Neural cell (in vitro differentiated cells): ENCODE results near the gene CNOT4. TPM values are rescaled to one million over a fixed set of nuclear protein-coding genes. Genes with fewer than 3 reads are reported as not detected.

Source experiments
- H2AFZ ChIP-seq: fragments of 200-600, 300-800 bp; sonication (generic), shearing (Covaris generic); 2 replicates; pipeline ENCODE4 v1.6.0; 2014; ENCODE audit warnings: low read depth, mild to moderate bottlenecking, antibody characterized with exemption, low read length, moderate library complexity
- H3F3A ChIP-seq: fragments of 200-600 bp; shearing (Covaris generic); 2 replicates; pipeline ENCODE4 v1.6.1; 2016; ENCODE audit warnings: mild to moderate bottlenecking, moderate library complexity, mixed read lengths, antibody characterized with exemption, low read length; ENCODE audit not compliant: insufficient read depth, poor library complexity, severe bottlenecking
- H3K27ac ChIP-seq: fragments of 200-600, 300-800 bp; sonication (generic), shearing (Covaris generic); 2 replicates; pipeline ENCODE4 v1.5.1; 2014; ENCODE audit warnings: mild to moderate bottlenecking, low read length, moderate library complexity
- H3K27me3 ChIP-seq: fragments of 300-800, 200-600 bp; sonication (generic), shearing (Covaris generic); 2 replicates; pipeline ENCODE4 v1.6.0; 2014; ENCODE audit warnings: mild to moderate bottlenecking, low read depth, low read length, moderate library complexity; ENCODE audit not compliant: insufficient read depth
- H3K36me3 ChIP-seq: fragments of 300-800, 200-600 bp; sonication (generic), shearing (Covaris generic); 2 replicates; pipeline ENCODE4 v1.5.1; 2014; ENCODE audit warnings: mild to moderate bottlenecking, antibody characterized with exemption, low read length, moderate library complexity; ENCODE audit not compliant: insufficient read depth
- H3K4me2 ChIP-seq: fragments of 300-800, 200-600 bp; sonication (generic), shearing (Covaris generic); 2 replicates; pipeline ENCODE4 v1.6.0; 2014; ENCODE audit warnings: mild to moderate bottlenecking, low read length
- H3K4me3 ChIP-seq: fragments of 300-800, 200-600 bp; sonication (generic), shearing (Covaris generic); 2 replicates; pipeline ENCODE4 v1.5.1; 2014; ENCODE audit warnings: mild to moderate bottlenecking, low read length, moderate library complexity
- H3K79me2 ChIP-seq: fragments of 200-600 bp; shearing (Covaris generic); replicated peaks from 2 replicates; pipeline ENCODE4 v1.6.0; 2014; ENCODE audit warnings: mild to moderate bottlenecking, low read length, moderate library complexity; ENCODE audit not compliant: insufficient read depth
- H3K9ac ChIP-seq: fragments of 300-800, 200-600 bp; sonication (generic), shearing (Covaris generic); 2 replicates; pipeline ENCODE4 v1.6.1; 2016; ENCODE audit warnings: mild to moderate bottlenecking, low read length, mixed read lengths
- H3K9me2 ChIP-seq: fragments of 200-600 bp; shearing (Covaris generic); 2 replicates; pipeline ENCODE4 v1.6.1; 2016; ENCODE audit warnings: mild to moderate bottlenecking, low read length, mixed read lengths; ENCODE audit not compliant: insufficient read depth
- H3K9me3 ChIP-seq: fragments of 200-600, 300-800 bp; sonication (generic), shearing (Covaris generic); 2 replicates; pipeline ENCODE4 v1.6.1; 2016; ENCODE audit warnings: mild to moderate bottlenecking, mixed run types, low read length, moderate library complexity, mixed read lengths
- H4K20me1 ChIP-seq: fragments of 200-600 bp; shearing (Covaris generic); 2 replicates; pipeline ENCODE4 v1.6.1; 2016; ENCODE audit warnings: mild to moderate bottlenecking, mixed run types; ENCODE audit not compliant: insufficient read depth
- EP300 ChIP-seq: fragments of 450-650 bp; conservative IDR thresholded peaks from 2 replicates; pipeline ENCODE4 v1.6.1; 2014; ENCODE audit warnings: antibody characterized with exemption, mild to moderate bottlenecking, moderate library complexity; ENCODE audit not compliant: poor library complexity, severe bottlenecking
- EZH2 ChIP-seq: fragments of 200-600, 300-800 bp; shearing (Covaris generic), sonication (generic); IDR thresholded peaks from 2 replicates; pipeline ENCODE4 v1.6.1; 2014; ENCODE audit warnings: antibody characterized with exemption, low read length, borderline replicate concordance, mild to moderate bottlenecking; ENCODE audit not compliant: insufficient read depth, poor library complexity, severe bottlenecking
- MXI1 ChIP-seq: fragments of 450-650 bp; conservative IDR thresholded peaks from 2 replicates; pipeline ENCODE4 v1.6.1; 2014; ENCODE audit warnings: antibody characterized with exemption, mild to moderate bottlenecking; ENCODE audit not compliant: poor library complexity, severe bottlenecking
- POLR2AphosphoS5 ChIP-seq: IDR thresholded peaks from 2 replicates; pipeline ENCODE4 v1.6.1; 2012
- RAD21 ChIP-seq: fragments of 450-650 bp; conservative IDR thresholded peaks from 2 replicates; pipeline ENCODE4 v1.6.1; 2014; ENCODE audit warnings: antibody characterized with exemption, mild to moderate bottlenecking, moderate library complexity
- SMC3 ChIP-seq: fragments of 450-650 bp; conservative IDR thresholded peaks from 2 replicates; pipeline ENCODE4 v1.6.1; 2014; ENCODE audit warnings: antibody characterized with exemption, mild to moderate bottlenecking, moderate library complexity; ENCODE audit not compliant: poor library complexity
- TAF1 ChIP-seq: IDR thresholded peaks from 2 replicates; pipeline ENCODE4 v1.6.1; 2012; ENCODE audit warnings: low read depth
- polyA plus RNA-seq: library from polyadenylated mRNA; depleted of rRNA; stranded (reverse); fragments of >200 nt; gene quantifications from 2 replicates; pipeline ENCODE4 v1.2.3, GENCODE V29; 2014
- TF ChIP-seq, protein P1 (sequence below): IDR thresholded peaks from 2 replicates; pipeline ENCODE4 v1.6.1; 2012; ENCODE audit warnings: borderline replicate concordance
- TF ChIP-seq, protein P2 (sequence below): fragments of 450-650 bp; IDR thresholded peaks from 2 replicates; pipeline ENCODE4 v1.5.1; 2014; ENCODE audit warnings: antibody characterized with exemption, mild to moderate bottlenecking, moderate library complexity; ENCODE audit not compliant: poor library complexity, severe bottlenecking

CNOT4 gene
- polyA plus RNA-seq, 1 donor from 2014 or later, result 6.4 TPM

DNA sequence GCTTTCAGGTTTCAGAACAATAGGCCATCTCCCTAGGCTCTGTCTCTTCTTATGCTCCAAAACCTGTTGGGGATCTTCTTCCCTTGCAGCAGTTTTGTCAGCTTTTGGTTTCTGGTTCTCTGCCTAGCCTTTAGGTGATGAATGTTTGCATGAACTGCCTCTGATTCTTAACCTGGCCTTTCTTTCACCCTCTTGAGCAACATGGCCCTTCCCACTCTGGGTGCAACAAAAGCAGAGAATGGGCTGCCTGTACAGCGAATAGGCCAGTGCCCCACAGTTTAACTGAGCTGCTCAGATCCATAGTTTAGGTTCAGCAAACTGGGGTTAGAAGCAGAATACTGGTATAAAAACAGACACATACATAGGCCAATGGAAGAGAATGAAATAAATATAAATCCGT lies 29.7 kb upstream of the CNOT4 start:
- Histone ChIP-seq H3F3A (no peaks in the 10 kb centered on the region), H3K4me2 (no peak overlapping the region), H3K27me3 (no peaks in the 10 kb centered on the region), H3K9me2 (no peaks in the 10 kb centered on the region), H4K20me1 (no peaks in the 10 kb centered on the region), H3K36me3 (no peaks in the 10 kb centered on the region), H3K79me2 (no peaks in the 10 kb centered on the region), H3K27ac (no peak overlapping the region), H3K9me3 (no peaks in the 10 kb centered on the region), H2AFZ (no peak overlapping the region), H3K9ac (no peak overlapping the region), H3K4me3 (no peak overlapping the region)
- TF ChIP-seq POLR2AphosphoS5 (no peak), MXI1 (no peak), SMC3 (no peak), EP300 (no peak), EZH2 (no peak), TAF1 (no peak), RAD21 (no peak)
- TF ChIP-seq, protein P1, sequence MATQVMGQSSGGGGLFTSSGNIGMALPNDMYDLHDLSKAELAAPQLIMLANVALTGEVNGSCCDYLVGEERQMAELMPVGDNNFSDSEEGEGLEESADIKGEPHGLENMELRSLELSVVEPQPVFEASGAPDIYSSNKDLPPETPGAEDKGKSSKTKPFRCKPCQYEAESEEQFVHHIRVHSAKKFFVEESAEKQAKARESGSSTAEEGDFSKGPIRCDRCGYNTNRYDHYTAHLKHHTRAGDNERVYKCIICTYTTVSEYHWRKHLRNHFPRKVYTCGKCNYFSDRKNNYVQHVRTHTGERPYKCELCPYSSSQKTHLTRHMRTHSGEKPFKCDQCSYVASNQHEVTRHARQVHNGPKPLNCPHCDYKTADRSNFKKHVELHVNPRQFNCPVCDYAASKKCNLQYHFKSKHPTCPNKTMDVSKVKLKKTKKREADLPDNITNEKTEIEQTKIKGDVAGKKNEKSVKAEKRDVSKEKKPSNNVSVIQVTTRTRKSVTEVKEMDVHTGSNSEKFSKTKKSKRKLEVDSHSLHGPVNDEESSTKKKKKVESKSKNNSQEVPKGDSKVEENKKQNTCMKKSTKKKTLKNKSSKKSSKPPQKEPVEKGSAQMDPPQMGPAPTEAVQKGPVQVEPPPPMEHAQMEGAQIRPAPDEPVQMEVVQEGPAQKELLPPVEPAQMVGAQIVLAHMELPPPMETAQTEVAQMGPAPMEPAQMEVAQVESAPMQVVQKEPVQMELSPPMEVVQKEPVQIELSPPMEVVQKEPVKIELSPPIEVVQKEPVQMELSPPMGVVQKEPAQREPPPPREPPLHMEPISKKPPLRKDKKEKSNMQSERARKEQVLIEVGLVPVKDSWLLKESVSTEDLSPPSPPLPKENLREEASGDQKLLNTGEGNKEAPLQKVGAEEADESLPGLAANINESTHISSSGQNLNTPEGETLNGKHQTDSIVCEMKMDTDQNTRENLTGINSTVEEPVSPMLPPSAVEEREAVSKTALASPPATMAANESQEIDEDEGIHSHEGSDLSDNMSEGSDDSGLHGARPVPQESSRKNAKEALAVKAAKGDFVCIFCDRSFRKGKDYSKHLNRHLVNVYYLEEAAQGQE, result no peak
- TF ChIP-seq, protein P2, sequence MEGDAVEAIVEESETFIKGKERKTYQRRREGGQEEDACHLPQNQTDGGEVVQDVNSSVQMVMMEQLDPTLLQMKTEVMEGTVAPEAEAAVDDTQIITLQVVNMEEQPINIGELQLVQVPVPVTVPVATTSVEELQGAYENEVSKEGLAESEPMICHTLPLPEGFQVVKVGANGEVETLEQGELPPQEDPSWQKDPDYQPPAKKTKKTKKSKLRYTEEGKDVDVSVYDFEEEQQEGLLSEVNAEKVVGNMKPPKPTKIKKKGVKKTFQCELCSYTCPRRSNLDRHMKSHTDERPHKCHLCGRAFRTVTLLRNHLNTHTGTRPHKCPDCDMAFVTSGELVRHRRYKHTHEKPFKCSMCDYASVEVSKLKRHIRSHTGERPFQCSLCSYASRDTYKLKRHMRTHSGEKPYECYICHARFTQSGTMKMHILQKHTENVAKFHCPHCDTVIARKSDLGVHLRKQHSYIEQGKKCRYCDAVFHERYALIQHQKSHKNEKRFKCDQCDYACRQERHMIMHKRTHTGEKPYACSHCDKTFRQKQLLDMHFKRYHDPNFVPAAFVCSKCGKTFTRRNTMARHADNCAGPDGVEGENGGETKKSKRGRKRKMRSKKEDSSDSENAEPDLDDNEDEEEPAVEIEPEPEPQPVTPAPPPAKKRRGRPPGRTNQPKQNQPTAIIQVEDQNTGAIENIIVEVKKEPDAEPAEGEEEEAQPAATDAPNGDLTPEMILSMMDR, result no peak

DNA sequence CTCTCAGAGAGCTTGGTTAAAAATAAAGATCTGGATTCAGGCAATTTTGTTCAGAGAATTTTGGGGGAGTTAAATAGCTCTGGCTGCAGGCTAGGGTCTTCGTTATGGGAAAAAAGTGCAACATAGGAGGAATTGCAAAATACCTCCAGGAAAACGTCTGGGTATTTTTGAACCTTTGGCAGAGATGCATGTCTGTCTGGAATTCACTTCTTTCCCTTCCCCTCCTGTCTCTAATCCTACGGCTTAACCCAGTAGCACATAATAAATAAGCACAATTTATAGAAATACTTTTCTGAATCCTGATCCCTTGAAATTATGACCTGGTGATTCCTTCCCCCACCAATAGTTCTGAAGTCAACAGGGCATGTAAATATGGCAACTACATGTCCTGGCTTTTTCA lies 28.5 kb upstream of the CNOT4 start:
- H3K4me3 ChIP-seq, result no peak overlapping the region
- H3K36me3 ChIP-seq, result no peaks in the 10 kb centered on the region
- H3K79me2 ChIP-seq, result no peaks in the 10 kb centered on the region
- H3K27ac ChIP-seq, result no peak overlapping the region
- H2AFZ ChIP-seq, result no peak overlapping the region
- H4K20me1 ChIP-seq, result no peaks in the 10 kb centered on the region
- no peaks in the 10 kb centered on the region for H3F3A ChIP-seq
- no peaks in the 10 kb centered on the region for H3K9me3 ChIP-seq
- H3K27me3 ChIP-seq, result no peaks in the 10 kb centered on the region
- no peaks in the 10 kb centered on the region for H3K9me2 ChIP-seq
- H3K4me2 ChIP-seq, result no peak overlapping the region
- H3K9ac ChIP-seq, result no peak overlapping the region
- TF ChIP-seq, protein P1, result no peak
- no peak for TF ChIP-seq TAF1
- TF ChIP-seq POLR2AphosphoS5, result no peak
- TF ChIP-seq EZH2, result no peak
- no peak for TF ChIP-seq SMC3
- TF ChIP-seq RAD21, result no peak
- TF ChIP-seq, protein P2, result no peak
- no peak for TF ChIP-seq EP300
